Panc1 (cell line): Measurements from ENCODE around the gene SLIT3. TPM values are rescaled to one million over a fixed set of nuclear protein-coding genes. Genes with fewer than 3 reads are reported as not detected.

Experiments
- ATAC-seq: fragments of 200-7000 bp; cut with Tn5 transposase; 2 replicates; pipeline ENCODE4 v1.9.1; 2020; ENCODE audit warnings: mild to moderate bottlenecking, moderate library complexity
- BruUV-seq: library from RNA; stranded (reverse); fragments of 400-500 nt; replicated peaks from 2 replicates; lab custom pipeline; 2021; lab: Mats Ljungman, UMichigan
- CTCF ChIA-PET: fragments of 300-600 bp; sonication (Branson Sonifier 250); formaldehyde crosslinking; loops from one replicate; lab custom pipeline; 2022; ENCODE audit warnings: antibody characterized with exemption; lab: Charles Lee
- POLR2A ChIA-PET: fragments of 300-600 bp; sonication (Branson Sonifier 250); formaldehyde crosslinking; loops from one replicate; lab custom pipeline; 2022; ENCODE audit warnings: antibody characterized with exemption; lab: Charles Lee
- DNase-seq: peaks from one replicate; pipeline ENCODE4 v3.0.0-alpha.2; 2010; ENCODE audit warnings: low read depth, low spot score
- H3K27ac ChIP-seq: 2 replicates; pipeline ENCODE4 v1.5.1; 2011; ENCODE audit warnings: mild to moderate bottlenecking, low read length, inconsistent platforms
- H3K27me3 ChIP-seq: fragments of 200-500 bp; sonication (Bioruptor generic); 2 replicates; pipeline ENCODE4 v1.6.0; 2014; ENCODE audit warnings: low read length, inconsistent platforms; ENCODE audit not compliant: control insufficient read depth, insufficient read depth
- H3K36me3 ChIP-seq: fragments of 200-500 bp; sonication (Bioruptor generic); 2 replicates; pipeline ENCODE4 v1.5.1; 2014; ENCODE audit warnings: inconsistent platforms, mild to moderate bottlenecking, low read length, moderate library complexity; ENCODE audit not compliant: control insufficient read depth, insufficient read depth
- H3K4me1 ChIP-seq: 2 replicates; pipeline ENCODE4 v1.5.1; 2011; ENCODE audit warnings: inconsistent platforms, mild to moderate bottlenecking, low read length, moderate library complexity; ENCODE audit not compliant: control insufficient read depth, insufficient read depth
- H3K4me3 ChIP-seq, 2 experiments: 2 replicates each; pipeline ENCODE4 v1.5.1; 2011 to 2012; ENCODE audit warnings: low read depth in 2 of 2, low read length in 2 of 2, mild to moderate bottlenecking in 2 of 2, inconsistent platforms in 1 of 2, moderate library complexity in 1 of 2
- H3K9me3 ChIP-seq: fragments of 200-500 bp; sonication (Bioruptor generic); 2 replicates; pipeline ENCODE4 v1.5.1; 2014; ENCODE audit warnings: low read depth, mild to moderate bottlenecking, inconsistent platforms, low read length, moderate library complexity; ENCODE audit not compliant: control insufficient read depth, insufficient read depth
- CTCF ChIP-seq: fragments of 450-650 bp; IDR thresholded peaks from 2 replicates; pipeline ENCODE4 v1.5.1; 2017; ENCODE audit warnings: mild to moderate bottlenecking
- POLR2AphosphoS5 ChIP-seq: IDR thresholded peaks from 2 replicates; pipeline ENCODE4 v1.6.1; 2012; ENCODE audit warnings: mild to moderate bottlenecking, low read depth, low read length, moderate library complexity
- REST ChIP-seq, 2 experiments: IDR thresholded peaks; 2 replicates each; pipeline ENCODE4 v1.6.1; 2011 to 2012; ENCODE audit warnings: low read depth in 2 of 2, control low read depth in 1 of 2, low read length in 1 of 2, mild to moderate bottlenecking in 1 of 2, moderate library complexity in 1 of 2; ENCODE audit not compliant: insufficient read depth in 1 of 2
- SIN3A ChIP-seq: IDR thresholded peaks from 2 replicates; pipeline ENCODE4 v1.6.1; 2012; ENCODE audit warnings: low read depth, mild to moderate bottlenecking, low read length, moderate library complexity, borderline replicate concordance; ENCODE audit not compliant: insufficient read depth
- TCF7L2 ChIP-seq: IDR thresholded peaks from 2 replicates; pipeline ENCODE4 v1.6.1; 2011; ENCODE audit warnings: mild to moderate bottlenecking, low read depth, low read length, inconsistent platforms
- in situ Hi-C: cut with HindIII; loops from 2 replicates; pipeline ENCODE4 v1.10.0; 2016; ENCODE audit warnings: low sequenced_read_pairs, low pct_unique_long_range_greater_than_20kb
- intact Hi-C: fragments of 100-400 bp; cut with micrococcal nuclease; formaldehyde crosslinking; loops from one replicate; pipeline ENCODE4 v1.10.0; 2022; ENCODE audit not compliant: unreplicated experiment
- total RNA-seq: library from RNA; stranded (reverse); gene quantifications from one replicate; pipeline ENCODE4 v1.2.1, GENCODE V29; 2021; ENCODE audit not compliant: unreplicated experiment

Gene SLIT3
- total RNA-seq, 1 experiment from 2014 or later, result 26.4 TPM

DNA sequence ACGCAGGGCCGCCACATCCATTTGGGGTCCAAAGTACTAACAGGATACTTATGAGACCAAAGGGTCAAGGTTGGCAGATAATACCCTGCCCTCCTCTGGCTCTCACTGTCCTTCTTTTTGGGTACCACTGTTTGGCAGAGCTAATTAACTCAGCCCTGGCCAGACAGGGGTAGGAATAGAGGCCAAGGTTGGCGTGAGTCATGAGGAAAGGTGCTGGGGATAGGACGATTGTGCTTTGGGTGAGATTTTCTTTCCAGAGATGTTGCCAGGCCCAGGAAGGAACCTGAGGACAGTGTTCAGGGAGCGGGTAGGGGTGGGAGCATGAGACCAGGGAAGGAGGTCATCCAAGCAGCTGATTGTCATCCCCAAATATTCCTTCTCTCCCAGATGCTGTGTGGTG lies 529.9 kb downstream of the SLIT3 start:
- POLR2A ChIA-PET, result no interaction called here

DNA sequence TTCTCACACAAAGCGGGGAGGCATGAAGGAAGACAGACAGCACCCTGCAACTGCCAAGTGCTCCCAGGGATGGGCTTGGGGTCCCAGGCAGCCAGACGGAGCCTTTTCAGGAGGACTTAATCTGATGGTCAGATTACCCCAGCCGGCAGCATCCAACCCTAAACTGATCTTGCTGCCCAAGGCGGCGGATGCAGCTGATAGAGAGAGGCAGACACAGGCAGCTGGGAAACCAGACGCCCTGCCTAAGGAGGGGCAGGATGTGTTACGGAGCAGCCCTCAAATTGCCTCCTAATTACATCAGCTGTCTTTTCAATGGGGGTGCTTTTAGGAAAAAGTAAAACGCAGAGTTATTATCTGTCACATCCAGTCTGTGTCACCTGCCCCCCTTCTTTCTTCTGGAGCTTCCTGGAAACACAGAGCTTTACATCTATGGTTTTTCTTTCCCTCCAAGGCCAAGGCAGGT lies 530.9 kb downstream of the SLIT3 start:
- H3K27me3 ChIP-seq, result no peaks in the 10 kb centered on the region
- DNase-seq, result no peak
- H3K36me3 ChIP-seq, result no peaks in the 10 kb centered on the region
- H3K4me3 ChIP-seq, result no peak overlapping the region
- H3K27ac ChIP-seq, result no peak overlapping the region
- CTCF ChIA-PET, result interaction anchor here (0.6 kb wide), 1 partner anchor 435 kb away, joined by 3 read pairs; no protein-coding TSS in a partner anchor
- ATAC-seq, result no peak
- H3K9me3 ChIP-seq, result no peaks in the 10 kb centered on the region
- H3K4me1 ChIP-seq, result no peaks in the 10 kb centered on the region
- intact Hi-C loops, result loop anchor here (5.0 kb wide), 1 partner anchor 672 kb away; no protein-coding TSS in a partner anchor
- in situ Hi-C loops, result no loop called here
- POLR2A ChIA-PET, result no interaction called here
- TF ChIP-seq TCF7L2, result no peak
- no peak for TF ChIP-seq REST (IDR thresholded peaks at IDR 0.05; ENCODE audit: insufficient read depth in 1 of 2, low read depth in 2 of 2, low read length in 1 of 2)
- no peak for TF ChIP-seq CTCF
- no peak for TF ChIP-seq POLR2AphosphoS5
- no peak for TF ChIP-seq SIN3A
- no TSS peak for BruUV-seq

More for the DNA sequence above, 529.9 kb downstream of the SLIT3 start:
- Histone ChIP-seq H3K4me3 (no peak overlapping the region), H3K27ac (no peak overlapping the region), H3K9me3 (no peaks in the 10 kb centered on the region), H3K27me3 (no peaks in the 10 kb centered on the region), H3K36me3 (no peaks in the 10 kb centered on the region), H3K4me1 (no peaks in the 10 kb centered on the region)
- in situ Hi-C loops, result no loop called here
- CTCF ChIA-PET, result no interaction called here
- DNase-seq (no peak), ATAC-seq (no peak)
- TF ChIP-seq REST (IDR thresholded peaks at IDR 0.05; ENCODE audit: insufficient read depth in 1 of 2, low read depth in 2 of 2, low read length in 1 of 2) (no peak), POLR2AphosphoS5 (no peak), SIN3A (no peak), CTCF (no peak), TCF7L2 (no peak)
- no TSS peak for BruUV-seq
- intact Hi-C loops, result loop anchor here (5.0 kb wide), 1 partner anchor 671 kb away; no protein-coding TSS in a partner anchor
